Subcutaneous adipose tissue (tissue), 4 donors: Measurements from ENCODE around the gene SEPTIN2. TPM values are rescaled to one million over a fixed set of nuclear protein-coding genes. Genes with fewer than 3 reads are reported as not detected.

Experiments
- total RNA-seq, 4 donors: library from RNA; depleted of rRNA; stranded (reverse); fragments of >200 nt; gene quantifications; one replicate each; pipeline ENCODE4 v1.1.0, GENCODE V29; 2016
- TF ChIP-seq, protein P1 (sequence below): fragments of 450-650 bp; IDR thresholded peaks from one replicate; pipeline ENCODE4 v1.5.1; 2016; ENCODE audit warnings: low read depth, mild to moderate bottlenecking, control low read depth, antibody characterized with exemption, moderate library complexity

The SEPTIN2 gene
- total RNA-seq, 4 donors from 2014 or later: 299 to 428 (median 363) TPM

DNA sequence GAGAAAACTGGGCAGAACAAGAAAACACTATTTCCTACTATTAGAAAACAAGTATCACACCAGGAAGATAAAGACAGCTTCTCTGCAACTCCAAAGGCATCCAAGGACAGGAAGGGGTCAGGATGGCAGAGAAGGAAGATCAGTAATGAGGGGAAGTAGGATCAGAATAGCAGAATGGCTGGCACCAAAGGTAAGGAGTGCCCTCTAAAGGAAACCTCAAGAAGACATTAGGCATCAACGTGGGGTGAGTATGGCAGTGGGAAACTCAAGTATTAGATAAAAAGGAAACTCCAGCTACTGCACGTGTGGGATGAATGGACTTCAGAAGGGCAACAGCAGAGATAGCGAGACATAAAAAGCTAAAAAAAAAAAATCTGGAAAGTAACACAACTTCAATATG, 26.1 kb upstream of the SEPTIN2 start:
- TF ChIP-seq, protein P1, sequence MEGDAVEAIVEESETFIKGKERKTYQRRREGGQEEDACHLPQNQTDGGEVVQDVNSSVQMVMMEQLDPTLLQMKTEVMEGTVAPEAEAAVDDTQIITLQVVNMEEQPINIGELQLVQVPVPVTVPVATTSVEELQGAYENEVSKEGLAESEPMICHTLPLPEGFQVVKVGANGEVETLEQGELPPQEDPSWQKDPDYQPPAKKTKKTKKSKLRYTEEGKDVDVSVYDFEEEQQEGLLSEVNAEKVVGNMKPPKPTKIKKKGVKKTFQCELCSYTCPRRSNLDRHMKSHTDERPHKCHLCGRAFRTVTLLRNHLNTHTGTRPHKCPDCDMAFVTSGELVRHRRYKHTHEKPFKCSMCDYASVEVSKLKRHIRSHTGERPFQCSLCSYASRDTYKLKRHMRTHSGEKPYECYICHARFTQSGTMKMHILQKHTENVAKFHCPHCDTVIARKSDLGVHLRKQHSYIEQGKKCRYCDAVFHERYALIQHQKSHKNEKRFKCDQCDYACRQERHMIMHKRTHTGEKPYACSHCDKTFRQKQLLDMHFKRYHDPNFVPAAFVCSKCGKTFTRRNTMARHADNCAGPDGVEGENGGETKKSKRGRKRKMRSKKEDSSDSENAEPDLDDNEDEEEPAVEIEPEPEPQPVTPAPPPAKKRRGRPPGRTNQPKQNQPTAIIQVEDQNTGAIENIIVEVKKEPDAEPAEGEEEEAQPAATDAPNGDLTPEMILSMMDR: no peak

DNA sequence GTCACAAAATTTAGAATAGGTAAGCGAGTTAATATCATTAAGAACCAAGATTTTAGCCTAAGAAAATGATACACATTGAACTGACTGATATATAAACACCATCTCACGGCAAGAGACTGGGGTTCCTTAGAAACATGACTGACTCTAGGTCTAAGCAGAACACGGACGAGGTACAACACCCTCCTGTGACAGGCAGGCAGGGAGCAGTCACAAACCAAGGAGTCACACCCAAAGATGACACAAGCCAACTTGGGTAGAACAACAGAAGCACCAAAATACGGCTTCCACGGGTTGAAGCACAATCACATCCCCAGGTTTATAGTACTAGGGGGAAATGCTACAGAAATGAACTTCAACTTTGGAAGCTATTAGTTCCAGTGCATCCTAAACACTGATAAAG, 24.6 kb upstream of the SEPTIN2 start:
- TF ChIP-seq, protein P1: no peak

DNA sequence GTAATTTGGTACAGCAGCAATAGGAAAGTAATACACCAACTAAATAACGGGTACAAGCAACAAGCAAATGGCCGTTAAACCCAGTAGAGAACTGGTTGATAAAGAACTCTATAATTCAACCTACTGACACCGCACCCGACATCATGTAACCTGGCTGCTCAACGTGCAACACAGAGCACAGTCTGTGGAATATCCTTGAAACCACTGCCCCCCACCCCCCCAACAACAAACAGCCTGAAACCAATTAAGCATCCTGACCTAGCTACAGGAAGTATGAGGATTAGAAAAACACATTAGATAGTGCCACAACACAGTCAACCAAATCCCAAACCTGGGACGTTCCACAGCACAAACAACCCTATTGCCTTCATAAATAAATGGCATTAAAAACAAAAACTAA, 23.7 kb upstream of the SEPTIN2 start:
- TF ChIP-seq, protein P1: no peak

DNA sequence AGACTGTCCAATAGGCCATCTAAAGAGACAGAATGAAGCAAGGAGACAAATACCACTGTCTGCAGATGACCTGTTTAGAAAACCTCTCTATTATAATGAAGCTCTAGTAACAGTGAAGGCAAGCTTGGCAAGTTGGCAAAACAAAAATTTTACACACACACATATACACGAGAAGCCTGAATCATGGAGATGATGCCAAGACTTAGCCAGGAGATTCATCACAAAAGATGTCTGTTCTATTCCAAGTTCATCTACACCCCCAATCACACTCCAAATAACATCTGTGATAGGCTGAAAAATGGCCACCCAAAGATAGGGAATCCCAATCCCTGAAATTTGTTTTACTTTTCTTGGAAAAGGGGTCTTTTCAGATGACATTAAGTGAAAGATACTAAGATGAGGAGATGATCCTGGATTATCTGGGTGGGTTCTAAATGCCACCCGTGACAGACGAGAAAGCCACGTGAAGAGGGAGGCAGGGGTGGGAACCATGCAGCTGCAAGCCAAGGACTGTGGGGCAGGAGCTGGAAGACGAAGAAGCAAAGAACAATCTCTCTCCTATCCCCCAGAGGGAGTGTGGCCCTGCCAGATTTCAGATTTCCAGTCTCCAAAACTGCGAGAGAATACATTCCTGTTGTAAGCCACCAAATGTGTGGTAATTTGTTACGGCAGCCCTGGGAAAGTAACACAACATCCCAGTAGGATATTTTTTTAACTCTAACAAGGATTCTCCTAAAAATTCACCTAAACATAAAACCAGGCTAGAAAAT, 20.2 kb upstream of the SEPTIN2 start:
- TF ChIP-seq, protein P1: no peak

DNA sequence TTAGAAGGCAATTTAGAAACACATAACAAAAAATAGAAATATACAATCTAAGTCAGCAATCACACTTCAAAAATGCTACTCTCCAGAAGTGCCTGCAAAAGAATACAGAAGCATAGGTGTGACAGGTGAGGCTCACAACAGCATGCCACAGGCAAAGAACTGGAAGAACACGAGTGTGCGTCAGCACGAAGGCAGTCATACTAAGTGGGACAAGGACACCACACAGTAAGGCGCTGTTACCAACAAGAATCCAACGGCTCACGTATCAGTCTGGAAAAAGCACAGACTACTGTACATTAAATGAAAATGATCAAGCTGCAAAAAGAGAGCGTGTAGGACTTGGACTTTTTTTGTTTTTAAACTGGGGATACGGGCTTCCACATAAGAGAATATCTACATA, 19.0 kb upstream of the SEPTIN2 start:
- TF ChIP-seq, protein P1: no peak

DNA sequence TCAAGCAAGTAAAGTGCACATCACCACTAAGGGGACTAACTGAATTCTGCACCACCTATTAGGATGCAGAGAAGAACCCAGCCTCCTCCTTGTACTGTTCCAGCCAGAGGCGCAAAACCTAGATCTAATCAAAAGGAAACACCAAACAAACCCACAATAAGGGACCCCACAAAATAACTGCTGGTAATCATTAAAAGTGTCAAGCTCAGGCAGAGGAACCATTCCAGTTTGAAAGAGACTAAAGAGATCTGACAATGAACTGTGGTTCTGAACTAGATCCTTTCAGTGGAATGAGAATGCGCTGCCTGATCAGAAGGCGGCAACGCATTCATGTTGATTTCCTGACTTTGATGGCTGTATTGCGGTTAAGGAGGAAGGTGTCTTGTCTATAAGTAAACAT, 17.1 kb upstream of the SEPTIN2 start:
- TF ChIP-seq, protein P1: no peak

DNA sequence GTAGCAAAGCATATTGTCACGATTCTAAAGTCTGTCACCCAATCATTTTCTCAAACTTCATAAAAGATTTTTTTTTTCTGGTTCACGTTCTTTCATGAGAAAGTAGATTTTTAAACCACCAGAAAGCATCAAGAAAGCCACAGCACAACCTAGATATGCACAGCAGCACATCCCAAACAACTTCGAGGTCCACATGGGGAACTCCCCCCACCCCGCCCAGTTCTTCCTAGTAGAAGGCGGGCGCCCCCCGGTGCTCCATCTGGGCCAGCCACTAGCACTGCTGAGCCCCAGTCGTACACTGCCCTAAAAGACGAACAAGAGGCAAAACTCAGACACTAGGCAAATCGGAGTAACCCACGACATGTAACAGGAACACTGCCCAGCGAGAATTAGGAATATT, 15.7 kb upstream of the SEPTIN2 start:
- TF ChIP-seq, protein P1: no peak
